Pulmonary artery endothelial cell (primary cell): ENCODE results near the gene ANKS1B. TPM values are rescaled to one million over a fixed set of nuclear protein-coding genes. Genes with fewer than 3 reads are reported as not detected.

Experiments used
- DNase-seq: peaks from one replicate; pipeline ENCODE4 v3.0.0-alpha.2; 2011; ENCODE audit warnings: low read depth, low spot score
- total RNA-seq: library from RNA; depleted of rRNA; stranded (reverse); fragments of >200 nt; gene quantifications from 2 replicates; pipeline ENCODE4 v1.2.3, GENCODE V29; 2014

Gene ANKS1B
- total RNA-seq, 1 donor from 2014 or later = 0.07 TPM

DNA sequence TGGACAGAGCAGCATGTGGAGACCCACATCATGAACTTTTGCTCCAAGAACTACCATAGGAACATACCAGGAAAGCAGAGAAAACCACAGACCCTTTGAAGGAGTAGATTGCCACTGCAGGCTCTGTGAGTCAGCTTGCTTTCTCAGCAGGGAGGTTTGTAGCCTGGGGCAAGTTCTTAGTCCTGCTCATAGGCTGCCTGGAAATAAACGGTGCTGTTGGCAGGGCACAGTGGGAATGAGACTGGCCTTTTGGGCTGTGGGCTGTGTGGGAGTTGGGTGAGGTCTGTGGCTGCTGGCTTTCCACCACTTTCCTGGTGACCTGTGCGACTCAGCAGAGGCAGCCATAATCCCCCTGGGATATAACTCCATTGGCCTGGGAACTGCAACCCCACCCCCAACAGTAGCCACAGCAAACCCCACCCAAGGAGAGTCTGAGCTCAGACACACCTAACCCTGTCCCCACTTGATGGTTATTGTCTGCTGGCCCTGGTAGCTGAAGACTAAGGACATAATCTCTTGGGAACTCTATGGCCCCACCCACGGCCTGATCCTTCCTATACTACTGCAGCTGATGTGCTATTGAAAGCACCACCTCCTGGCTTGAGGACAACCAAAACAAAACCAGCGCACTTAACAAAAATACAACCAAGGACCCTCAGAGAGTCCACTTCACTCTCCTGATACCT lies 529.2 kb downstream of the ANKS1B start:
- no peak for DNase-seq

GRCh38 chr12:99454539-99455172 lies 530.1 kb downstream of the ANKS1B start:
- no peak for DNase-seq

DNA sequence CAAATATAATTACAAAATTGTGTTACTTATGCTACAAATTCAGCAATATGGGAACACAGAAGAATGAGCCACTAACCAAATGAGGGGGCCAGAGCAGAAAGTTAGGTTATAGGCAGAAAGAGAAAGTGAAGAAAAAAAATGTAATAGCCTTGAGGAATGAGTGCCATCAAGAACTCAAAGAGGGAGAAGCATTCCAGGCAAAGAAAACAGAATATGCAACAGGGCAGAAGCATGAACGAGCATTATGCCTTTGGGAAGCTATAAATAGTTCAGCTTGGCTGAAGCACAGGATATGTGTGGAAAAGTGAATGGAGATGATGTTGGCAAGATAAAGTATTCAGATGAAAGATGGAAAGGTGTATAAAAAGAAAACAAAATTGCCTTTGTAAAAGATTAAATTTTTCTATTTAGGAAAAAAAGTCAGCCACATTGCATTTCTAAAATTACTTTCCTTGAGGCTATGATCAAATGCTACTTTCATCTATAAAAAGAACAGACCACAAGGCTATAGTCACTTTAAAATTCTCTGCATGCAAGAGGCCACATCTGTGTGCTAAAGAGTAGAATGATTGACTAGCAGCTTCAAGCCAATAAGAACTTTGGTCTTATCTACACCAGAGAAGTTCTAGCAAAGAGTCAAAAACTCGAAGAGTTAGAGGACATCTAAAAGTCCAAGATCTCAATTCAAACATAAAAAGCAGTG lies 530.7 kb downstream of the ANKS1B start:
- DNase-seq = no peak

- no peak for DNase-seq
Measured at GRCh38 chr12:99450036-99450630, 534.6 kb downstream of the ANKS1B start.

- no peak for DNase-seq
Measured at GRCh38 chr12:99444859-99445316, 539.8 kb downstream of the ANKS1B start.

DNA sequence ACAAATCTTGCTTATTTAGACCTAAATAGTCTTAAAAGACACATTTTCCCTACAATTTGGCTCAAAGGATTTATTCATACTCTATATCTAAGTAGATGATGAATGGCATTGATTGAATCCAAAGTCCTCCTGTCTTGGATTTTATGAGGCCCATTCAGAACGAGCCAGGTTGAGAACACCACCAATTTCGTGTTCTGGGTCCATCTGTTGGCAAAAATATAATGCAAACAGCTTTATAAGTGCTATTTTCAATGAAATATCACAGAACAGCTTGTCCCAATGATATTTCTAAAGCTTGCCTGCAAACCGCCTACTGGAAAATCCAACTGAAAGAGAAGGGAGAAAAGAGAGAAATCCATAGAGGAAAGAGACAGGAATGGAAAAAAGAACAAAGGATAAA lies 542.0 kb downstream of the ANKS1B start:
- no peak for DNase-seq

DNA sequence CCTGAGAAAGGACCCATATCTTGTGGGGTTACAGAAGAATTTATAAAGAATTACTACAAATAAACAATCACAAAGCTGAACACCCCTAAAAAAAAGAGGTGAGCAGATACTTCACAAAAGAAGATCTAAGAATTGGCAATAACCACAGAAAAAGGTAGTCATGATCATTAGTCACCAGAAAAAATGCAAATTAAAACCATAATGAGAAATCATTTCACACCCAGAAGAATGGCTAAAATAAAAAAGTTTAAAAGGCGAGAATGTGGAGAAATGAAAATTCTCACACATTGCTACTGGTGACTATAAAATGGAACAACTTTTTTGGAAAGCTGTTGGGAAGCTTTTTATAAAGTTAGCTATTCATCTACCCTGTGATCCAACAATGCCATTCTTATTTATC lies 545.3 kb downstream of the ANKS1B start:
- no peak for DNase-seq

DNA sequence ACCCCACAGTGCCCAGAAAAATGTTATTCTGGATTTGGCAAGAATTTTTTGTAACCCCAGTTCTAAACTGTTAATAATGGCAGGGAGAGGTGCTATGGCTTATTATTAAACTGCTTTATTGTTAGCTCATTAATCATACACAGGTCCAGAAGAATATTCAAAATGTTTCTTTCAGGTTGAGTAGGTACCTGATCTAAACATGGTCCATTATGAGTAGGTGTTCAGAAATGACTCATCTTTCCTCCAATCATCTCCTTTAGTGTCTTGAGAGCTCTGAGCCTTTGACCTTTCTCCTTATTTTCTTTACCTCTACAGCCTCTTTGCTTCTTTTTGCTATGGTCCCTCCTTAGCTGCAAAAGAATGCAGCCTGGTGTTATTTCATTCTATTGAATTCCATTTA lies 548.2 kb downstream of the ANKS1B start:
- no peak for DNase-seq

GRCh38 chr12:99435095-99435791 lies 549.5 kb downstream of the ANKS1B start:
- DNase-seq = no peak

DNA sequence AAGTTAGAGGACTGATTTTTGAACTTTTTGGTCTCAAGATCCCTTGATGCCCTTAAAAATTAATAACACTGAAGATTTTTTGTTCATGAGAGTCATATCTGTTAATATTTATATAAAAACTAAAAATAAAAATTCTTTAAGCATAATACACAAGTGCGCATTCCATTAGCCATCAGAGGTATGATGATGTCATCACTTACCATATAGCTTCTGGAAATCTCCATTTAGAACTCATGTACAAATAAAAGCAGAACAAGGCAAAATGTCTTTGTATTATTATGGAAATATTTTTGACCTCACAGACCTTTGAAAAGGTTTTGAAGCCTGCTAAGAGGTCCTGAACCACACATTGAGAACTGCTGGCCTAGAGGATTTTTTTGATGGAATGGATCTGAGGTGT lies 551.6 kb downstream of the ANKS1B start:
- no peak for DNase-seq

- DNase-seq = no peak
Measured at GRCh38 chr12:99431203-99431602, 553.5 kb downstream of the ANKS1B start.

DNA sequence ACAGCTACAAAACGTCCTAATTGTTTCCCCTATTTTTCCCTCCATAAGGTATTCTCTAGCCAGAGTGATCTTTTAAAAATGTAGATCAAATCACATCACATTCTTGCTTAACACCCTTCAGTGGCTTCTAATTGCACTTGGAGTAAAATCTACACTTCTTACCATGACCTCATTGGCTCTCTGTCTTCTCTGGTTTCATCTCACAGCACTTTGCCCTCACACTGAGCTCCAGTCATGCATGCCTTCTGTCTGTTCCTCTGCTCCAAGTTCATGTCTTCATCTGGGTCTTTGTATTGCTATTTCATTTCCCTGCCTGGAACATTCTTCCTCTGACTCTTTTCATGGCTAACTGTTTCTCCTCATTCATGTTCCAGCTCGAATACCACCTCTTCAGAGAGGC lies 557.6 kb downstream of the ANKS1B start:
- no peak for DNase-seq

- DNase-seq = no peak
Measured at GRCh38 chr12:99418379-99418778, 566.4 kb downstream of the ANKS1B start.

- no peak for DNase-seq
Measured at GRCh38 chr12:99413751-99414150, 571.0 kb downstream of the ANKS1B start.

GRCh38 chr12:99393763-99394162 lies 591.0 kb downstream of the ANKS1B start:
- DNase-seq = no peak

- DNase-seq = no peak
Measured at GRCh38 chr12:99392091-99392850, 592.5 kb downstream of the ANKS1B start.

- DNase-seq = no peak
Measured at GRCh38 chr12:99390707-99391106, 594.0 kb downstream of the ANKS1B start.

DNA sequence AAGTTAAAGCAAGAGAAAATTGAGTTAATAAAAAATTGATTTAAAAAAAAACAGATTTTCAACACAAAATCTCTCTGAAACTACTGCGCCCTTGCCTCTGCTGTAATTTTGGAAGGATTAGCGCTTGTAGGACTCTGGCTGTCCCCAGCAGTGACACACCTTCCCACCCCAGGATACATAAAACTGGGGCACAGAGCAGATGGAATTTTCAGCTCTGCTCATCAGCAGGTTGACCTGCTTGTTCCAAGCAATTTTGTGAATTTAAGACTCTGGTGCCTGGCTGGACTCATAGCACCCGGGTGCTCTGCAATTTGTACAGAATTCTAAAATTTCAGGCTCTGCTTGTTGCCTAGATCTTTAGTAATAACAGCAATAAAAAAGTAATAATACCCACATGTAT lies 595.0 kb downstream of the ANKS1B start:
- DNase-seq = no peak

DNA sequence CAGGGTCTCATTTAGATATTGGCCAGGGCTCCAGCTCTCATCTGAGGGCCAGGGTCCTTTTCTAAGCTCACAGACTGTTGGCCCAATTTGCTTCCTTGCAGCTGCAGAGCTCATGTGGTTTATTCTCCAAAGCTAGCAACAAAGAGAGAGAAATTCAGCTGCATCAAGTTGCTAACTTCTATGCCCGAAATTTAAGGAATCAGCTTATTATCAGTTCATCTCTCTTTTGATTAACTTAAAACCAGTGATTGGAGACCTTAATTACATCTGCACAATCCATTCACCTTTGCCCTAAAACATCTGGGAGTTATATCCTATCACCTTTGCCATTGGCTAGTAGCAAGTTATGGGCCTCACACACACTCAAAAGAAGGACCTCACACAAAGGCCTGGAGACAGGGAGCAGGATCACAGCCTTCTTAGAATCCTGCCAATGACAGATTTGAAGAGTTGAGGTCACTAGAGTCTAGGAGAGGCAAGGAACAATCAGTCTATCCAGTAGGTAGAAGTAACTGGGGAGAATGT lies 596.0 kb downstream of the ANKS1B start:
- DNase-seq = no peak

DNA sequence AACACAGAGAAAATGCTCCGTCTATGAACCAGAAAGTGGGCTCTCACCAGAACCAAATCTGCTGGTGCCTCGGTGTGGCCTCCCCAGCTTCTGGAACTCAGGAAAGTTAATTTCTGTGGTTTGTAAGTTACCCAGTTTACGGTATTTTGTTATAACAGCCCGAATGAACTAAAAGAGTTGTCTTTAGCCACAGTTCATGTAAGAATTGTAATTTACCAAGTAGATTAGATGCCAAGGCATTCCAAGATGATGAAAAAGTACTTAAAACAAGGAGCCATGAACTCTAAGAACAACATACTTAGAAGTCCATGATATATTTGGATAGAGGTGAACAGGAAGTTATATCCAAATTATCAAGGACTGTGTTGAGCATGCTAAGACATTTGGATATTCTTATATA lies 597.1 kb downstream of the ANKS1B start:
- DNase-seq = no peak

- DNase-seq = no peak
Measured at GRCh38 chr12:99386907-99387306, 597.8 kb downstream of the ANKS1B start.
